Measurements from ENCODE around the gene MRAP2.
"Not testable (repeated sequence)": the region's sequence is repeated elsewhere in the genome, so short reads cannot be mapped to it uniquely, and the experiment has no call there.

Gene MRAP2

GRCh38 chr6:84033523-84034451 lies at the start of gene MRAP2:
TSS of gene MRAP2 (plus strand) at chr6:84033772. CDS start at chr6:84055319, 21,547 bp downstream.
- no peak for DNase-seq

GRCh38 chr6:83984411-83984810 lies 49.2 kb upstream of the MRAP2 start:
- no peak for DNase-seq

- DNase-seq = no peak
These were observed 48.3 kb upstream of the MRAP2 start for GRCh38 chr6:83985308-83985713.

GRCh38 chr6:83985715-83986114 lies 47.9 kb upstream of the MRAP2 start:
- no peak for DNase-seq

GRCh38 chr6:83998021-83998584 lies 35.5 kb upstream of the MRAP2 start:
- no peak for DNase-seq

GRCh38 chr6:84001119-84001518 lies 32.5 kb upstream of the MRAP2 start:
- no peak for DNase-seq

- DNase-seq = no peak
These were observed 31.3 kb upstream of the MRAP2 start for GRCh38 chr6:84002226-84002625.

- no peak for DNase-seq
These were observed 30.4 kb upstream of the MRAP2 start for GRCh38 chr6:84003131-84003530.

- no peak for DNase-seq
These were observed 29.9 kb upstream of the MRAP2 start for GRCh38 chr6:84003654-84004053.

GRCh38 chr6:84007871-84008270 lies 25.7 kb upstream of the MRAP2 start:
- no peak for DNase-seq

- no peak for DNase-seq
These were observed 20.2 kb upstream of the MRAP2 start for GRCh38 chr6:84013354-84013753.

GRCh38 chr6:84013931-84014330 lies 19.6 kb upstream of the MRAP2 start:
- no peak for DNase-seq

- no peak for DNase-seq
These were observed 17.5 kb upstream of the MRAP2 start for GRCh38 chr6:84016029-84016428.

GRCh38 chr6:84017709-84018452 lies 15.7 kb upstream of the MRAP2 start:
- DNase-seq = no peak

- no peak for DNase-seq
These were observed 15.0 kb upstream of the MRAP2 start for GRCh38 chr6:84018453-84019061.

- DNase-seq = no peak
These were observed 14.3 kb upstream of the MRAP2 start for GRCh38 chr6:84019141-84019841.

- DNase-seq = no peak
These were observed 13.7 kb upstream of the MRAP2 start for GRCh38 chr6:84019842-84020211.

GRCh38 chr6:84021625-84022024 lies 11.9 kb upstream of the MRAP2 start:
- DNase-seq = no peak

GRCh38 chr6:84026721-84027164 lies 6.8 kb upstream of the MRAP2 start:
- no peak for DNase-seq

GRCh38 chr6:84027340-84028181 lies 6.0 kb upstream of the MRAP2 start:
- no peak for DNase-seq

GRCh38 chr6:84028350-84028749 lies 5.2 kb upstream of the MRAP2 start:
- no peak for DNase-seq

GRCh38 chr6:84032000-84032399 lies 1.6 kb upstream of the MRAP2 start:
- not testable (repeated sequence) for DNase-seq

Data from stimulated activated CD4-positive, alpha-beta T cell treated with anti-CD3 and anti-CD28 coated beads, Interleukin-1b, Interleukin-23, amount 100 ng/mL, for 48 hours (primary cell).